GM19035 (cell line): Measurements from ENCODE around the gene TTC36.
"Not testable (repeated sequence)": the region's sequence is repeated elsewhere in the genome, so short reads cannot be mapped to it uniquely, and the experiment has no call there.

Source experiments
- ATAC-seq: cut with Tn5 transposase; IDR thresholded peaks from one replicate; pipeline ENCODE4 v1.9.1; 2021; ENCODE audit not compliant: unreplicated experiment

TTC36 gene

GRCh38 chr11:118574636-118575035 is 47.4 kb downstream of the TTC36 start:
- no peak for ATAC-seq

GRCh38 chr11:118577995-118578394 is 50.7 kb downstream of the TTC36 start:
- ATAC-seq = not testable (repeated sequence)
